Smooth muscle cell of the brain vasculature (primary cell): ENCODE measurements around the gene BTBD2.

ENCODE experiments used
- DNase-seq: peaks from one replicate; pipeline ENCODE4 v3.0.0-alpha.2; 2012; ENCODE audit warnings: low read depth, low spot score

Gene BTBD2

GRCh38 chr19:2015608-2015950 is at the start of gene BTBD2:
BTBD2 (minus strand) TSS chr19:2015714; CDS start chr19:2015703, 11 bp downstream.
- DNase-seq: no peak

- no peak for DNase-seq
These were observed 49.4 kb upstream of the BTBD2 start for GRCh38 chr19:2064788-2065524.

GRCh38 chr19:2064395-2064787 is 48.9 kb upstream of the BTBD2 start:
- DNase-seq: no peak

- no peak for DNase-seq
These were observed 48.3 kb upstream of the BTBD2 start for GRCh38 chr19:2063824-2064223.

GRCh38 chr19:2062770-2063169 is 47.3 kb upstream of the BTBD2 start:
- DNase-seq: no peak

GRCh38 chr19:2062389-2062729 is 46.8 kb upstream of the BTBD2 start:
- no peak for DNase-seq

GRCh38 chr19:2061495-2062388 is 46.2 kb upstream of the BTBD2 start:
- peak; percentile 96 for DNase-seq

- DNase-seq: peak; percentile 74
These were observed 45.5 kb upstream of the BTBD2 start for GRCh38 chr19:2060884-2061494.

- no peak for DNase-seq
These were observed 44.1 kb upstream of the BTBD2 start for GRCh38 chr19:2059422-2060201.

- DNase-seq: no peak
These were observed 43.3 kb upstream of the BTBD2 start for GRCh38 chr19:2058570-2059421.

GRCh38 chr19:2057484-2058469 is 42.3 kb upstream of the BTBD2 start:
- DNase-seq: no peak

GRCh38 chr19:2056837-2057192 is 41.3 kb upstream of the BTBD2 start:
- no peak for DNase-seq

GRCh38 chr19:2055931-2056836 is 40.7 kb upstream of the BTBD2 start:
- DNase-seq: no peak

- no peak for DNase-seq
These were observed 39.2 kb upstream of the BTBD2 start for GRCh38 chr19:2054763-2055162.

GRCh38 chr19:2053601-2054389 is 38.3 kb upstream of the BTBD2 start:
- DNase-seq: no peak

GRCh38 chr19:2051773-2052704 is 36.5 kb upstream of the BTBD2 start:
- no peak for DNase-seq
